Right lobe of liver (tissue), 6 donors: ENCODE results near the gene POLL. TPM values are rescaled to one million over a fixed set of nuclear protein-coding genes. Genes with fewer than 3 reads are reported as not detected.
"Not testable (repeated sequence)": the region's sequence is repeated elsewhere in the genome, so short reads cannot be mapped to it uniquely, and the experiment has no call there.

Experiments used
- ATAC-seq, 4 donors: fragments of 200-7000 bp; cut with Tn5 transposase; one replicate each; pipeline ENCODE4 v1.9.1; 2020; ENCODE audit warnings: mild to moderate bottlenecking in 4 of 4, moderate library complexity in 4 of 4
- DNase-seq, 3 donors: peaks; one replicate each; pipeline ENCODE4 v3.0.0-alpha.2; 2020
- H3K27ac ChIP-seq, 3 donors: fragments of 200-600 bp; one replicate each; pipeline ENCODE4 v1.8.0; 2022
- H3K27me3 ChIP-seq, 2 donors: fragments of 200-600 bp; one replicate each; pipeline ENCODE4 v1.8.0; 2022
- H3K36me3 ChIP-seq, 4 donors: fragments of 200-600 bp; sonication (generic) in 1 of 4; one replicate each; pipeline versions ENCODE4 v1.5.1 to v1.8.0; 2017 to 2022; ENCODE audit warnings: control low read depth in 1 of 4
- H3K4me1 ChIP-seq, 4 donors: fragments of 200-600 bp; sonication (generic) in 1 of 4; one replicate each; pipeline versions ENCODE4 v1.5.1 to v1.8.0; 2017 to 2022; ENCODE audit warnings: control low read depth in 1 of 4
- H3K4me3 ChIP-seq, 3 donors: fragments of 200-600 bp; one replicate each; pipeline ENCODE4 v1.8.0; 2022
- H3K9me3 ChIP-seq, 4 donors: fragments of 200-600 bp; sonication (generic) in 1 of 4; one replicate each; pipeline versions ENCODE4 v1.5.1 to v1.8.0; 2017 to 2022; ENCODE audit warnings: control low read depth in 1 of 4
- POLR2A ChIP-seq: fragments of 450-650 bp; IDR thresholded peaks from one replicate; pipeline ENCODE4 v1.6.1; 2017; ENCODE audit warnings: antibody characterized with exemption, mild to moderate bottlenecking
- WGBS: methylation state at CpG from one replicate; pipeline ENCODE4 v1.1.6; 2018; ENCODE audit warnings: low coverage, low lambda C conversion rate; ENCODE audit not compliant: insufficient coverage; ENCODE audit errors: missing lambda C conversion rate; 5-methylcytosine and 5-hydroxymethylcytosine counted together
- intact Hi-C, 2 donors: fragments of 100-400 bp; cut with DNase I; formaldehyde crosslinking; loops; one replicate each; pipeline versions ENCODE4 v1.11.2 to v1.14.1; 2022
- long read RNA-seq: library from polyadenylated mRNA; unstranded; transcript quantifications from one replicate; pipeline ENCODE4 v2.0.0, GENCODE V29; 2019
- total RNA-seq, 6 experiments: library from RNA; depleted of rRNA in 2 of 6; stranded (reverse); fragments of >200 nt in 2 of 6; fragmentation: NEBNext Ultra II Directional in 3 of 6; extraction: Animal tissue kit (Norgen Biotek cat#: 25700) in 3 of 6; gene quantifications; one replicate each; pipeline versions ENCODE4 v1.1.0 to v1.2.4, GENCODE V29; 2016 to 2023
- TF ChIP-seq, protein P1 (sequence below), 4 donors: fragments of 200-600 bp in 3 of 4; fragments of 450-650 bp in 1 of 4; IDR thresholded peaks; one replicate each; pipeline versions ENCODE4 v1.5.1 to v1.8.0; 2016 to 2022; ENCODE audit warnings: antibody characterized with exemption in 4 of 4, mild to moderate bottlenecking in 2 of 4
- donor health status: DM: no; HTN: yes; CAD: no.
- donor health status: DM: no; HTN: no; CAD: no.
- donor health status: DM: no; HTN: no; CAD: no.
- donor health status: DM: no; HTN: yes; CAD: no.
- donor health status: DM: no; HTN: yes; CAD: no.

POLL gene
- total RNA-seq = 10 to 100 TPM in 4 of 6 experiments, 1 to 10 TPM in 2; 8.4 to 15.5 (median 13.2) TPM
- long read RNA-seq, partial matches to known transcripts = 1 of 2 reads
- long read RNA-seq, other reads (novel, unspliced or antisense) = 0 of 2 reads

DNA sequence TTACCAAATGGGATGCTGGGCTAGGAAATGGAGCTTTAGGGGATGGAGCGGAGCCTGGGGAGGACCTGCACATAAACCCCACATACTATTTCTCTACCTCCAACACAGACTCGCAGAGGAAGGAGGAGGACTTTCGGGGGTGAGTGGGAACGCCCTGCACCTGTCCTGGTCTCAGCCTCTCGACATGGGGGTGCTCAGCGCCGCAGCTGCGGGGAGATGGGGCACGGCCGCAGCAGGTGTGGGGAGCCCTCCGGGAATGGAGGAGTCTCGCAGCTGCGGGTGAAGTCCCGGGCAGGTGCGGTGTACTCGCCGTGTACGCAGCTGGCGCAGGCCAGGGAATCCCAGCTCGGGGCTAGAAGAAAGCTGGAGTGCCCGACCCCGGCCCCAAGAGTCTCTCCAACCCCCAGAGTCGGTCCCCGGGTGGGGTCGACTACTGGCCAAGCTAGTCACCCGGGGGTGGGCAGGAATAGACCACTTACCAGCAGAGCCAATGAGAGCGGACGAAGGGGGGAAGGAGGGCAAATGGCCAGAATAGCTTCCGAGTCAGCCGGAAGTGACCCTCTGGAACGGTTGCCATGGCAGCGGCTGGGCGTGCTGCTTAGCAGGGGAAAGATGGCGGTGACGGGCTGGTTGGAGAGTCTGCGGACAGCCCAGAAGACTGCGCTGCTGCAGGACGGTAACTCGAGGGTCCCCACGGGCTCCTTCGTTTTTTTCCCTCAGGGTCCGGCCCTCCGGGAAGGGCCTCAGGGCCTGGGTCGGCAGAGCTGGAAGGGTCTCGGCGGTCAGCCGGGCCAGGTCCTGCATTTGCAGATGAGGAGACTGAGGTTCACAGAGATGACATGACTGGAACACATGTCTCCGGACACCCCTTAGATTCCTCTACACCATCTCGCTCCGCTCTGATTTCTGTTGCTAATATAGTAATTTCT, at the start of gene POLL, which contains the start of gene DPCD:
POLL (minus strand) TSS at position 533 of the 929 bp plus-strand sequence. CDS start 897 bp downstream, outside the sequence.
DPCD (plus strand) TSS at position 597 of the 929 bp plus-strand sequence; CDS start at position 613, 16 bp downstream.
- Histone ChIP-seq H3K9me3 (no peaks in the 10 kb centered on the region), H3K27ac (peak within 1 kb of the TSS; percentile 16 to 35 (median 28)), H3K27me3 (no peaks in the 10 kb centered on the region), H3K36me3 (peaks cover 0 to 9% (median 0%) of the 10 kb centered on the region in 4 donors), H3K4me3 (peak within 1 kb of the TSS; percentile 69 to 99 (median 82)), H3K4me1 (peaks cover 0 to 10% (median 0%) of the 10 kb centered on the region in 4 donors)
- no peak for TF ChIP-seq POLR2A
- TF ChIP-seq, protein P1, sequence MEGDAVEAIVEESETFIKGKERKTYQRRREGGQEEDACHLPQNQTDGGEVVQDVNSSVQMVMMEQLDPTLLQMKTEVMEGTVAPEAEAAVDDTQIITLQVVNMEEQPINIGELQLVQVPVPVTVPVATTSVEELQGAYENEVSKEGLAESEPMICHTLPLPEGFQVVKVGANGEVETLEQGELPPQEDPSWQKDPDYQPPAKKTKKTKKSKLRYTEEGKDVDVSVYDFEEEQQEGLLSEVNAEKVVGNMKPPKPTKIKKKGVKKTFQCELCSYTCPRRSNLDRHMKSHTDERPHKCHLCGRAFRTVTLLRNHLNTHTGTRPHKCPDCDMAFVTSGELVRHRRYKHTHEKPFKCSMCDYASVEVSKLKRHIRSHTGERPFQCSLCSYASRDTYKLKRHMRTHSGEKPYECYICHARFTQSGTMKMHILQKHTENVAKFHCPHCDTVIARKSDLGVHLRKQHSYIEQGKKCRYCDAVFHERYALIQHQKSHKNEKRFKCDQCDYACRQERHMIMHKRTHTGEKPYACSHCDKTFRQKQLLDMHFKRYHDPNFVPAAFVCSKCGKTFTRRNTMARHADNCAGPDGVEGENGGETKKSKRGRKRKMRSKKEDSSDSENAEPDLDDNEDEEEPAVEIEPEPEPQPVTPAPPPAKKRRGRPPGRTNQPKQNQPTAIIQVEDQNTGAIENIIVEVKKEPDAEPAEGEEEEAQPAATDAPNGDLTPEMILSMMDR (IDR thresholded peaks at IDR 0.05) = no peak
- peak; percentile 98 to 99 (median 98) for DNase-seq
- peak; percentile 96 to 99 (median 98) for ATAC-seq
- intact Hi-C loops = no loop called here
- WGBS = 0% methylated on average over 14 of the region's 50 CpGs

DNA sequence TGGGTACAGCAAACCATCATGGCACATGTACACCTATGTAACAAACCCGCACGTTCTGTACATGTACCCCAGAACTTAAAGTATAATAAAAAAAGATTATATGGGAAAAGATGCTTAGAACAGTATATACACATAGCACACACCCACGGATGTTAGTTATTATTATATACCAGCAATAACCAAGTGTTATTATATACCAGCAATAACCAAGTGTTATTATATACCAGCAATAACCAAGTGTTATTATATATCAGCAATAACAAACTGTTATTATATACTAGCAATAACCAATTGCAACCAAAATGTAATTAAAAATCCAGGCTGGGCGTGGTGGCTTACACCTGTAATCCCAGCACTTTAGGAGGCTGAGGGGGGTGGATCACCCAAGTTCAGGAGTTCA, 45.5 kb upstream of the POLL start:
- H3K27me3 ChIP-seq, H3K4me3 ChIP-seq, DNase-seq, H3K36me3 ChIP-seq, ATAC-seq, H3K9me3 ChIP-seq, intact Hi-C loops, H3K27ac ChIP-seq, H3K4me1 ChIP-seq: not testable (repeated sequence)
- 95% methylated on average over 4 of the region's 4 CpGs for WGBS

DNA sequence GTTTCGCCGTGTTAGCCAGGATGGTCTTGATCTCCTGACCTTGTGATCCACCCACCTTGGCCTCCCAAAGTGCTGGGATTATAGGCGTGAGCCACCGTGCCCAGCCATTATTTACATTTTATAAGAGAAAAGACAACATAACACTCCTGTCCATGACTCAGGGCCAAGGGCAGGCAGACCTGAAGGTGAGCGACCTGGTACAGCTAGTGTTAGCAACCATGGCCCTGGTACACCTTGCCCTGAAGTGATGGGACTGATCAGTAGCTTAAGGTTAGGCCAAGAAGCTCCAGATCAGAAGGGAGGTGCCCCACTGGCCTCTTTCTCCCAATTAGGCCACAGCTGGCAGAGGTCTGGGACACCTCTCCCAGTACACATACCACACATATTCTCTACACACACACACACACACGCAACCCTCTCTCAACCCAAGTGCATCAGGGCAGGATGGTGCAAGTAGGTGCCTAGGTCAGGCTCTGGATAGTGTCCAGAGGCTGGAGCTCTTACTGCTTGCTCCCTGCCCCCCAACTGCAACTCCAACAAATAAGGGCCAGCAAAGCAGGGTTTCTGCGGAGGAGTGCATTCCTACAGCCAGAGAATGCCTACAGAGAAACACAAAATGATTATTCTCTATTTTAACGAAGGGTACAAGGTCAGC, 43.9 kb upstream of the POLL start:
- no peak overlapping the region for H3K27ac ChIP-seq
- WGBS = 70% methylated on average over 8 of the region's 8 CpGs
- no peaks in the 10 kb centered on the region for H3K9me3 ChIP-seq
- no peaks in the 10 kb centered on the region for H3K27me3 ChIP-seq
- TF ChIP-seq, protein P1 (IDR thresholded peaks at IDR 0.05) = no peak
- no peak for TF ChIP-seq POLR2A
- intact Hi-C loops = no loop called here
- no peaks in the 10 kb centered on the region for H3K4me1 ChIP-seq
- DNase-seq (no peak), ATAC-seq (peak in 3 of 4 donors; percentile 7 to 35 (median 31))
- no peaks in the 10 kb centered on the region for H3K36me3 ChIP-seq
- no peak overlapping the region for H3K4me3 ChIP-seq

DNA sequence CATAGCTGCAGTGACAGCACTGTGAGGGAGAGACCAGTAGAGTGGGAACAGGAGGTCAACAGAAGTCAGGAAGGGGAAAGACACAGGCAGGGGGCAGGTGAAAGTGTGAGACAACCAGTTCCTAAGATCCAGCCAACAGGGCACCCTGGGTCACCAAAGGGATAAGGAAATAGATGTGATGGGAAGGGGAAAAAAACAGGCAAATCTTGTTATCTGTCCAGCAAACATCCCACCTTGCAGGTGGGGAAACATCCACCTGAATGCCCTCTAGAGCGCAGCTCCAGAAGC, 42.5 kb upstream of the POLL start:
- Histone ChIP-seq H3K27ac (no peak overlapping the region), H3K4me3 (no peak overlapping the region), H3K4me1 (no peaks in the 10 kb centered on the region), H3K36me3 (no peaks in the 10 kb centered on the region), H3K27me3 (no peaks in the 10 kb centered on the region), H3K9me3 (no peaks in the 10 kb centered on the region)
- ATAC-seq (no peak), DNase-seq (no peak)
- 100% methylated on average over 1 of the region's 1 CpG for WGBS
- no peak for TF ChIP-seq POLR2A
- TF ChIP-seq, protein P1 (IDR thresholded peaks at IDR 0.05) = no peak
- intact Hi-C loops = no loop called here
